Heart right ventricle (tissue), 16 donors: ENCODE results near the gene CD200. TPM values are rescaled to one million over a fixed set of nuclear protein-coding genes. Genes with fewer than 3 reads are reported as not detected.
"Not testable (repeated sequence)": the region's sequence is repeated elsewhere in the genome, so short reads cannot be mapped to it uniquely, and the experiment has no call there.

Experiments used
- ATAC-seq, 8 donors: fragments of 200-7000 bp; cut with Tn5 transposase; one replicate each; pipeline ENCODE4 v1.9.1; 2020; ENCODE audit warnings: mild to moderate bottlenecking in 8 of 8, moderate library complexity in 8 of 8, moderate number of reproducible peaks in 1 of 8
- DNase-seq, 2 donors: peaks; one replicate each; pipeline ENCODE4 v3.0.0-alpha.2; 2020
- H3K27ac ChIP-seq, 10 donors: fragments of 200-600 bp; sonication (generic) in 2 of 10; one replicate each; pipeline versions ENCODE4 v1.5.0 to v1.8.0; 2020 to 2022; ENCODE audit warnings: mild to moderate bottlenecking in 3 of 10
- H3K27me3 ChIP-seq, 7 donors: fragments of 200-600 bp; one replicate each; pipeline ENCODE4 v1.8.0; 2021 to 2022; ENCODE audit warnings: mild to moderate bottlenecking in 2 of 7
- H3K36me3 ChIP-seq, 9 donors: fragments of 200-600 bp; sonication (generic) in 1 of 9; one replicate each; pipeline versions ENCODE4 v1.5.0 to v1.8.0; 2020 to 2022; ENCODE audit warnings: mild to moderate bottlenecking in 2 of 9
- H3K4me1 ChIP-seq, 9 donors: fragments of 200-600 bp; sonication (generic) in 1 of 9; one replicate each; pipeline versions ENCODE4 v1.5.0 to v1.8.0; 2020 to 2022; ENCODE audit warnings: mild to moderate bottlenecking in 4 of 9
- H3K4me3 ChIP-seq, 10 donors: fragments of 200-600 bp; sonication (generic) in 2 of 10; one replicate each; pipeline versions ENCODE4 v1.5.0 to v1.8.0; 2020 to 2022; ENCODE audit warnings: mild to moderate bottlenecking in 7 of 10, moderate library complexity in 2 of 10
- H3K9me3 ChIP-seq, 11 donors: fragments of 200-600 bp in 10 of 11; sonication (generic) in 2 of 11; one replicate each; pipeline versions ENCODE4 v1.5.0 to v1.8.0; 2013 to 2022; ENCODE audit warnings: mild to moderate bottlenecking in 2 of 11, control low read depth in 1 of 11, moderate library complexity in 1 of 11
- WGBS, 2 donors: extraction: QIAGEN DNeasy Blood & Tissue Kit; methylation state at CpG; one replicate each; pipeline ENCODE4 v1.1.7; 2013; ENCODE audit warnings: inconsistent platforms in 1 of 2; 5-methylcytosine and 5-hydroxymethylcytosine counted together
- intact Hi-C, 10 donors: fragments of 100-400 bp; cut with DNase I; formaldehyde crosslinking; loops; one replicate each; pipeline versions ENCODE4 v1.11.1 to v1.14.2; 2022
- polyA plus RNA-seq, 2 donors: library from polyadenylated mRNA; stranded (reverse); fragments of 200-250 nt; gene quantifications; one replicate each; pipeline ENCODE4 v1.2.3, GENCODE V29; 2013
- total RNA-seq, 10 donors: library from RNA; stranded (reverse); fragmentation: NEBNext Ultra II Directional in 3 of 10; extraction: Animal tissue kit (Norgen Biotek cat#: 25700) in 3 of 10; gene quantifications; one replicate each; pipeline versions ENCODE4 v1.2.1 to v1.2.4, GENCODE V29; 2021 to 2023
- TF ChIP-seq, protein P1 (sequence below), 9 donors: fragments of 200-600 bp; sonication (generic) in 2 of 9; IDR thresholded peaks; one replicate each; pipeline versions ENCODE4 v1.5.0 to v1.8.0; 2021 to 2022; ENCODE audit warnings: antibody characterized with exemption in 9 of 9, mild to moderate bottlenecking in 5 of 9, moderate library complexity in 1 of 9
- donor health status: Arrhythmogenic right ventricular cardiomyopathy.
- donor health status: ischemic (EF 13 %, LVEDD 7.1; RV severe dilation, severe dysfunction).
- donor health status: healthy with polysubstance abuse.
- donor health status: DM: no; HTN: yes; CAD: no.
- donor health status: DM: no; HTN: no; CAD: no.
- donor health status: ischemic (EF 25% LVEDD 6.9; RV normal size, moderate dysfunction).
- donor health status: ischemic (EF 25% LVEDD 5.7; RV mildly dilated, moderate dysfunction).
- donor health status: healthy.
- donor health status: DM: yes; HTN: yes; CAD: no.
- donor health status: Ischemic cardiomyopathy.
- donor health status: ischemic (EF 35%, LVEDD 5.7; RV mildly dilated, moderate dysfunction).
- donor health status: nonischemic (EF 11% LVEDD 7.7; RV severe dilation, severe dysfunction).
- donor health status: DM: yes; HTN: yes; CAD: no.
- donor health status: PGD.
- donor health status: ischemic (EF 29% LVEDD 5.4; RV normal size, mild dysfunction).
- donor health status: nonischemic (EF 23%, LVEDD 6.1; RV moderate dilation, normal function).

The CD200 gene
- total and polyA plus RNA-seq, 12 donors = 0.44 to 3.3 (median 1.2) TPM

DNA sequence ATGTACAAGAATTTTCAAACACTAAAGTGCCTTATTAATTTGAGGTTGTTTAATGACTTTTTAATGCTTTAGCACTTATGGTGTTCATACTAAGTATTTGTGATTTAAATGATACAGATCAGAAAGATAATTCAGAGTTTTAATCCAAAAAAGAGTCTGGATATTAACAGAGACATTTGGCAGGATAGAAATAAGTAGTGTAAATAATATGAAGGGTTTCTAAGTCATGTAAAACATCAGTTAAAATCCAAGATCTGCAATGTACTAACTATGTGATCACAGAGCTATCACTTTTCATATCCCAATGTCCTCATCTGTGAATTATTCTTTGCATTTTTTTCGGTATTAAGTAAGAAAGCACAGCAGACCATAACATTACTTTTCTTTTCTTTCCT, 62.9 kb downstream of the CD200 start:
- Histone ChIP-seq H3K9me3 (peaks cover 0 to 9% (median 3%) of the 10 kb centered on the region in 11 donors), H3K27me3 (no peaks in the 10 kb centered on the region), H3K36me3 (no peaks in the 10 kb centered on the region), H3K4me3 (no peak overlapping the region), H3K27ac (peak overlapping the region in 5 of 10 donors; percentile 0 to 40 (median 28)), H3K4me1 (peaks cover 0 to 46% (median 14%) of the 10 kb centered on the region in 9 donors)
- intact Hi-C loops = loop anchor here in 1 of 10 donors (5.0 kb wide), 1 partner anchor 34 kb away; no protein-coding TSS in a partner anchor
- TF ChIP-seq, protein P1, sequence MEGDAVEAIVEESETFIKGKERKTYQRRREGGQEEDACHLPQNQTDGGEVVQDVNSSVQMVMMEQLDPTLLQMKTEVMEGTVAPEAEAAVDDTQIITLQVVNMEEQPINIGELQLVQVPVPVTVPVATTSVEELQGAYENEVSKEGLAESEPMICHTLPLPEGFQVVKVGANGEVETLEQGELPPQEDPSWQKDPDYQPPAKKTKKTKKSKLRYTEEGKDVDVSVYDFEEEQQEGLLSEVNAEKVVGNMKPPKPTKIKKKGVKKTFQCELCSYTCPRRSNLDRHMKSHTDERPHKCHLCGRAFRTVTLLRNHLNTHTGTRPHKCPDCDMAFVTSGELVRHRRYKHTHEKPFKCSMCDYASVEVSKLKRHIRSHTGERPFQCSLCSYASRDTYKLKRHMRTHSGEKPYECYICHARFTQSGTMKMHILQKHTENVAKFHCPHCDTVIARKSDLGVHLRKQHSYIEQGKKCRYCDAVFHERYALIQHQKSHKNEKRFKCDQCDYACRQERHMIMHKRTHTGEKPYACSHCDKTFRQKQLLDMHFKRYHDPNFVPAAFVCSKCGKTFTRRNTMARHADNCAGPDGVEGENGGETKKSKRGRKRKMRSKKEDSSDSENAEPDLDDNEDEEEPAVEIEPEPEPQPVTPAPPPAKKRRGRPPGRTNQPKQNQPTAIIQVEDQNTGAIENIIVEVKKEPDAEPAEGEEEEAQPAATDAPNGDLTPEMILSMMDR (IDR thresholded peaks at IDR 0.05) = no peak
- DNase-seq (no peak), ATAC-seq (no peak)
- WGBS, 2 donors = 0 to 2% methylated on average over 1 of the region's 1 CpG

DNA sequence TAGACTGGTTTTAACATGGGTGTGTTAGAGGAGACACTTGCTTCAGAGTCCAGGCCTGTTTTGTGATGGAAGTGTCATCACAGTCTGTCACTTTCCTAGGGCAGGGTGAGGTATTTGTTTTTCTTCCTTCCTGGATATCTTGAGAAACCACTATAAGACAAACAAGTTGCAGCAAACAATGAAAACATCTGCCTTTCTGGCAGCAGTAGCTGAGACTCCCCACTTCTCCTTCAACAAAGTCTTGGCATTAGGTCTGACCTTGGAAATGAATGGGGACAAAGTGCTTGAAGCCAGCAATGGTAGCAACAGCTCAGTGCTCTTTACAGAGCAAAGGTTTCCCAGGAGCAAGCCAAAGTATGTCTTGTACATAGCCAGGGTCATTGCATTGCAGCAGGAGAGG, 64.6 kb downstream of the CD200 start:
- DNase-seq (no peak), ATAC-seq (peak in 6 of 8 donors; percentile 61 to 87 (median 64))
- peaks cover 0 to 6% (median 2%) of the 10 kb centered on the region in 11 donors for H3K9me3 ChIP-seq
- H3K4me3 ChIP-seq = no peak overlapping the region
- no peaks in the 10 kb centered on the region for H3K27me3 ChIP-seq
- peaks cover 0 to 36% (median 4%) of the 10 kb centered on the region in 9 donors for H3K4me1 ChIP-seq
- intact Hi-C loops = loop anchor here in 1 of 10 donors (5.0 kb wide), 1 partner anchor 35 kb away; no protein-coding TSS in a partner anchor
- H3K27ac ChIP-seq = peak overlapping the region in 4 of 10 donors; percentile 18 to 56 (median 38)
- TF ChIP-seq, protein P1 (IDR thresholded peaks at IDR 0.05) = no peak
- no peaks in the 10 kb centered on the region for H3K36me3 ChIP-seq

DNA sequence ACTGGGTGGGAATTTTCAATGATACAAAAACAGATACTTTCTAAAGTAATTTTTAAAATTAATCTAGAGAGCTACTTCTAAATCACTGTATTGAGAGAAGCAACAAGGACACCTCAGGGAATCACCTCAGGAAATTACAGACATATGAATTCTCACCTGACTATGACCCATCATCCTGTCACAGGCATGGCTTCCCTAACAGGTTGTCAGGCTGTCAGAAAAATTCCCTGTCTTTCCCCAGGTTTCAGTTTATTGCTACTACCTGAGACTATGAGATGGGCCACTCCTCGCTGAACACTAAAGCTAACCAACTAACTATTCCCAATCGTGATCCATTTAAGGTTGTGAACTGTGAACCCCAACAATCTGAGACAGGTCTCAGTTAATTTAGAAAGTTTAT, 66.1 kb downstream of the CD200 start:
- H3K4me3 ChIP-seq = no peak overlapping the region
- no peak overlapping the region for H3K27ac ChIP-seq
- 93 to 96% methylated on average over 2 of the region's 2 CpGs for WGBS, 2 donors
- no peak for DNase-seq
- H3K27me3 ChIP-seq = no peaks in the 10 kb centered on the region
- no peak for ATAC-seq
- no peaks in the 10 kb centered on the region for H3K36me3 ChIP-seq
- intact Hi-C loops = loop anchor here in 1 of 10 donors (5.0 kb wide), 1 partner anchor 37 kb away; no protein-coding TSS in a partner anchor
- H3K4me1 ChIP-seq = peaks cover 0 to 34% (median 4%) of the 10 kb centered on the region in 9 donors
- TF ChIP-seq, protein P1 (IDR thresholded peaks at IDR 0.05) = no peak
- peaks cover 0 to 2% (median 0%) of the 10 kb centered on the region in 11 donors for H3K9me3 ChIP-seq

DNA sequence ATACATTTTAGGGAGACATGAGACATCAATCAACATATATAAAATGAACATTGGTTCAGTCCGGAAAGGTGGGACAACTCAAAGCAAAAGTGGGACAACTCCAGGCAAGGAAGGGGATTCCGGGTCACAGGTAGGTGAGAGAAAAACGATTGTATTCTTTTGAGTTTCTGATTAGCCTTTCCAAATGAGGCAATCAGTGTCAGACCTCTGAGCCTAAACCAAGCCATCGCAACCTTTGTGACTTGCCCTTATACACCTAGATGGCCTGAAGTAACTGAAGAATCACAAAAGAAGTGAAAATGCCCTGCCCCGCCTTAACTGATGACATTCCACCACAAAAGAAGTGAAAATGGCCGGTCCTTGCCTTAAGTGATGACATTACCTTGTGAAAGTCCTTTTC, 66.6 kb downstream of the CD200 start:
- not testable (repeated sequence) for DNase-seq, H3K9me3 ChIP-seq, ATAC-seq, H3K4me3 ChIP-seq, H3K36me3 ChIP-seq, H3K27ac ChIP-seq, H3K27me3 ChIP-seq
- intact Hi-C loops = loop anchor here in 1 of 10 donors (5.0 kb wide), 1 partner anchor 37 kb away; no protein-coding TSS in a partner anchor
- WGBS, 2 donors = 88 to 89% methylated on average over 5 of the region's 6 CpGs
- H3K4me1 ChIP-seq = peaks cover 0 to 29% (median 3%) of the 10 kb centered on the region in 9 donors

DNA sequence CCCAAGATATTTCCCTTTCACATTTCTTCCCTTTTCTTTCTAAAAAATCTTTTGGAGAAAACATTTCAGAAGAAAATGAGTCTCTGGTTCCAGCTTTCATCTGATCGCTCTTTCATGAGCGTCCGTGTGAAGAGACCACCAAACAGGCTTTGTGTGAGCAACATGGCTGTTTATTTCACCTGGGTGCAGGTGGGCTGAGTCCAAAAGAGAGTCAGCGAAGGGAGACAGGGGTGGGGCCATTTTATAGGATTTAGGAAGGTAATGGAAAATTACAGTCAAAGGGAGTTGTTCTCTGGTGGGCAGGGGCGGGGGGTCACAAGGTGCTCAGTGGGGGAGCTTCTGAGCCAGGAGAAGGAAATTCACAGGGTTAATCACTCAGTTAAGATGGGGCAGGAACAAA, 67.4 kb downstream of the CD200 start:
- intact Hi-C loops, H3K36me3 ChIP-seq, ATAC-seq, DNase-seq, H3K27me3 ChIP-seq, H3K4me3 ChIP-seq, H3K9me3 ChIP-seq, H3K27ac ChIP-seq: not testable (repeated sequence)
- H3K4me1 ChIP-seq = peaks cover 0 to 25% (median 0%) of the 10 kb centered on the region in 9 donors
- 93 to 96% methylated on average over 5 of the region's 5 CpGs for WGBS, 2 donors
